Transverse colon (tissue), 4 donors: ENCODE results near the gene AJAP1.

ENCODE experiments used
- CTCF ChIP-seq, 5 experiments: fragments of 200-600 bp in 3 of 5; fragments of 450-650 bp in 2 of 5; sonication (generic) in 3 of 5; IDR thresholded peaks; 1 replicate in 2 of 5; 2 replicates in 3 of 5; pipeline ENCODE4 v1.5.1; 2016 to 2017; ENCODE audit warnings: antibody characterized with exemption in 5 of 5, inconsistent platforms in 3 of 5, mild to moderate bottlenecking in 2 of 5, moderate library complexity in 1 of 5
- EP300 ChIP-seq: sonication (generic); formaldehyde crosslinking; IDR thresholded peaks from one replicate; pipeline ENCODE4 v1.6.1; 2017; ENCODE audit warnings: antibody characterized with exemption, low read depth
- POLR2A ChIP-seq: fragments of 450-650 bp; IDR thresholded peaks from one replicate; pipeline ENCODE4 v1.6.1; 2016; ENCODE audit warnings: antibody characterized with exemption, mild to moderate bottlenecking, moderate library complexity
- POLR2AphosphoS5 ChIP-seq, 3 donors: sonication (generic); formaldehyde crosslinking; IDR thresholded peaks; one replicate each; pipeline ENCODE4 v1.6.1; 2016; ENCODE audit warnings: antibody characterized with exemption in 3 of 3

- TF ChIP-seq CTCF (IDR thresholded peaks at IDR 0.05) (no peak), POLR2AphosphoS5 (IDR thresholded peaks at IDR 0.05) (no peak), POLR2A (no peak), EP300 (no peak)
Measured at GRCh38 chr1:4626560-4627319, 27.7 kb upstream of the AJAP1 start.
